Keratinocyte (primary cell): ENCODE data around the gene APAF1. TPM values are rescaled to one million over a fixed set of nuclear protein-coding genes. Genes with fewer than 3 reads are reported as not detected.

Experiments used
- DNase-seq: peaks from one replicate; pipeline ENCODE4 v3.0.0-alpha.2; 2011; ENCODE audit warnings: low read depth, missing footprints, low spot score
- FAIRE-seq: peaks from 2 replicates; lab custom pipeline; 2011; peaks lifted over from hg19 to GRCh38; lab: Jason Lieb, UNC
- H2AFZ ChIP-seq: 2 replicates; pipeline ENCODE4 v1.6.0; 2012; ENCODE audit warnings: low read length, control low read depth, inconsistent platforms; ENCODE audit not compliant: control insufficient read depth
- H3K27ac ChIP-seq: 2 replicates; pipeline ENCODE4 v1.5.1; 2011; ENCODE audit warnings: low read length; ENCODE audit not compliant: control insufficient read depth, insufficient read depth
- H3K27me3 ChIP-seq: 3 replicates; pipeline ENCODE4 v1.6.0; 2011; ENCODE audit warnings: low read length; ENCODE audit not compliant: control insufficient read depth, insufficient read depth; ENCODE audit errors: extremely low read depth
- H3K36me3 ChIP-seq, 2 experiments: 2 replicates in 1 of 2; 3 replicates in 1 of 2; pipeline ENCODE4 v1.5.1; 2011; ENCODE audit warnings: low read length in 2 of 2, mild to moderate bottlenecking in 1 of 2; ENCODE audit not compliant: control insufficient read depth in 2 of 2, insufficient read depth in 2 of 2; ENCODE audit errors: extremely low read depth in 1 of 2
- H3K4me1 ChIP-seq: 3 replicates; pipeline ENCODE4 v1.5.1; 2011; ENCODE audit warnings: low read length; ENCODE audit not compliant: control insufficient read depth, insufficient read depth; ENCODE audit errors: extremely low read depth
- H3K4me2 ChIP-seq: 3 replicates; pipeline ENCODE4 v1.6.0; 2011; ENCODE audit warnings: low read depth, low read length; ENCODE audit not compliant: control insufficient read depth, insufficient read depth; ENCODE audit errors: extremely low read depth
- H3K4me3 ChIP-seq, 3 experiments: fragments of 200-600 bp in 1 of 3; sonication (generic) in 1 of 3; 2 replicates in 2 of 3; 3 replicates in 1 of 3; pipeline ENCODE4 v1.5.1; 2011 to 2016; ENCODE audit warnings: low read length in 3 of 3, mild to moderate bottlenecking in 3 of 3, control low read depth in 2 of 3, inconsistent platforms in 1 of 3, low read depth in 1 of 3, mixed read lengths in 1 of 3, mixed run types in 1 of 3, moderate library complexity in 1 of 3; ENCODE audit not compliant: control insufficient read depth in 2 of 3, insufficient read depth in 2 of 3; ENCODE audit errors: extremely low read depth in 1 of 3
- H3K79me2 ChIP-seq: 2 replicates; pipeline ENCODE4 v1.6.0; 2012; ENCODE audit warnings: low read length; ENCODE audit not compliant: control insufficient read depth, insufficient read depth
- H3K9ac ChIP-seq: 3 replicates; pipeline ENCODE4 v1.6.0; 2011; ENCODE audit warnings: low read length; ENCODE audit not compliant: control insufficient read depth, insufficient read depth; ENCODE audit errors: extremely low read depth
- H3K9me1 ChIP-seq: 3 replicates; pipeline ENCODE4 v1.6.0; 2011; ENCODE audit warnings: low read length; ENCODE audit not compliant: control insufficient read depth, insufficient read depth; ENCODE audit errors: extremely low read depth
- H3K9me3 ChIP-seq: 2 replicates; pipeline ENCODE4 v1.5.1; 2012; ENCODE audit warnings: low read depth, low read length; ENCODE audit not compliant: control insufficient read depth
- H4K20me1 ChIP-seq: 3 replicates; pipeline ENCODE4 v1.6.0; 2011; ENCODE audit warnings: low read length; ENCODE audit not compliant: control insufficient read depth, insufficient read depth; ENCODE audit errors: extremely low read depth
- CTCF ChIP-seq, 3 experiments: IDR thresholded peaks in 1 of 3; conservative IDR thresholded peaks in 1 of 3; optimal IDR thresholded peaks in 1 of 3; 2 replicates in 2 of 3; 3 replicates in 1 of 3; pipeline versions ENCODE3 to v1.5.1; 2011; ENCODE audit warnings: low read length in 3 of 3, mild to moderate bottlenecking in 3 of 3, moderate library complexity in 2 of 3, control low read depth in 1 of 3, inconsistent platforms in 1 of 3; ENCODE audit not compliant: insufficient read depth in 2 of 3; ENCODE audit errors: extremely low read depth in 1 of 3
- EZH2 ChIP-seq: IDR thresholded peaks from one replicate; pipeline ENCODE4 v1.6.1; 2012; ENCODE audit warnings: inconsistent platforms, mild to moderate bottlenecking, low read length, moderate library complexity
- dilution Hi-C: fragments of 300-500 bp; cut with MboI; formaldehyde crosslinking; loops from one replicate; pipeline ENCODE4 v1.7.0; 2020; ENCODE audit warnings: low sequenced_read_pairs; ENCODE audit not compliant: extremely low pct_ligation_motif_present
- polyA plus RNA-seq, 5 experiments: library from polyadenylated mRNA; depleted of rRNA in 3 of 5; stranded (reverse) in 3 of 5; stranded (forward) in 1 of 5; unstranded in 1 of 5; fragments of >200 nt; gene quantifications; 1 replicate in 1 of 5; 2 replicates in 3 of 5; 3 replicates in 1 of 5; pipeline versions ENCODE4 v1.2.1 to v1.2.3, GENCODE V29; 2011 to 2012; ENCODE audit warnings: missing spikeins in 2 of 5, low read depth in 1 of 5, low replicate concordance in 1 of 5

Gene APAF1
- polyA plus RNA-seq, 1 donor (not counting 4 experiments of a cell fraction or from before 2014, with no cell fraction given), result 9.9 TPM

GRCh38 chr12:98770230-98770629 is 125.1 kb downstream of the APAF1 start:
- Histone ChIP-seq H3K79me2 (no peaks in the 10 kb centered on the region), H3K9me1 (no peaks in the 10 kb centered on the region), H3K4me1 (no peaks in the 10 kb centered on the region), H3K27ac (no peak overlapping the region), H3K36me3 (no peaks in the 10 kb centered on the region), H3K4me2 (no peak overlapping the region), H4K20me1 (no peaks in the 10 kb centered on the region), H3K27me3 (no peaks in the 10 kb centered on the region), H2AFZ (no peak overlapping the region), H3K9me3 (no peaks in the 10 kb centered on the region), H3K9ac (no peak overlapping the region), H3K4me3 (no peak overlapping the region)
- FAIRE-seq (no peak), DNase-seq (no peak)
- TF ChIP-seq CTCF (optimal IDR thresholded peaks at IDR 0.05 in 1 of 3, IDR thresholded peaks at IDR 0.05 in 1 of 3, conservative IDR thresholded peaks at IDR 0.05 in 1 of 3; ENCODE audit: extremely low read depth in 1 of 3, insufficient read depth in 2 of 3, low read length in 3 of 3) (no peak), EZH2 (no peak)
- dilution Hi-C loops, result no loop called here

DNA sequence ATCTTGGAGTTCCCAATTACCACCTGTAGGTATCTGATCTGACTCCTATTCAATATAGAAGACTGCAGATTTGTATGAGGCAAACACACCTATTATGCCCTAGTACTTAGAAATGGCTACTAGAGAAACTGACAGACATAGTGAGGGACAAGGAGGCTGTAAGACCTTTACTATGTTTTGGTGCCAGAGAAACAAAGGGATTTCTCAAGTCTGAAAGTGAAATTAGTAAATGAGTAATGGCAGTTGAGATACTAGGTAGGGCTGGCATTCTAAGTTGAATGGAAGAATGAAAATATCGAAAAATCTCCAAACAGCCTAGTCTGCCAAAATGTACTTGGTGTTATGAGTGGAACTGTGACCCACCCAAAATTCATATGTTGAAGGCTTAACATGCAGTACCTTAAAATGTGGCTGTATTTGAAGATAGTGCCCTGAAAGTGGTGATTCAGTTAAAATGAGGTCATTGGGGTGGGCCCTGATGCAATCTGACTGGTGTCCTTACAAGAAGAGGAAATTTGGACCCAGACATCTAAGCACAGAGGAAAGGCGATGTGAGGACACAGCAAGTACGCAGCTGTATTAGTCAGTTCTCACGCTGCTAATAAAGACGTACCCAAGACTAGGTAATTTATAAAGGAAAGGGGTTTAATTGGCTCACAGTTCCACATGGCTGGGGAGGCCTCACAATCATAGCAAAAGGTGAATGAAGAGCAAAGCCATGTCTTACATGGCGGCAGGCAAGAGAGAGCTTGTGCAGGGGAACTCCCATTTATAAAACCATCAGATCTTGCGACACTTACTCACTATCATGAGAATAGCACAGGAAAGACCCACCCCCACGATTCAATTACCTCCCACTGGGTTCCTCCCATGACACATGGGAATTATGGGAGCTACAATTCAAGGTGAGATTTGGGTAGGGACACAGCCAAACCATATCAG is 127.0 kb downstream of the APAF1 start:
- H3K79me2 ChIP-seq, result no peaks in the 10 kb centered on the region
- TF ChIP-seq CTCF (optimal IDR thresholded peaks at IDR 0.05 in 1 of 3, IDR thresholded peaks at IDR 0.05 in 1 of 3, conservative IDR thresholded peaks at IDR 0.05 in 1 of 3; ENCODE audit: extremely low read depth in 1 of 3, insufficient read depth in 2 of 3, low read length in 3 of 3), result no peak
- no peak for TF ChIP-seq EZH2
- no peak overlapping the region for H3K4me3 ChIP-seq
- H3K4me1 ChIP-seq, result no peaks in the 10 kb centered on the region
- no peaks in the 10 kb centered on the region for H4K20me1 ChIP-seq
- no peaks in the 10 kb centered on the region for H3K36me3 ChIP-seq
- no peaks in the 10 kb centered on the region for H3K9me3 ChIP-seq
- FAIRE-seq (no peak), DNase-seq (no peak)
- no peaks in the 10 kb centered on the region for H3K9me1 ChIP-seq
- H3K27ac ChIP-seq, result no peak overlapping the region
- no peak overlapping the region for H2AFZ ChIP-seq
- dilution Hi-C loops, result no loop called here
- H3K27me3 ChIP-seq, result no peaks in the 10 kb centered on the region
- no peak overlapping the region for H3K4me2 ChIP-seq
- H3K9ac ChIP-seq, result no peak overlapping the region
